ENCODE data around the gene HID1. TPM values are rescaled to one million over a fixed set of nuclear protein-coding genes. Genes with fewer than 3 reads are reported as not detected.

The HID1 gene
- polyA plus RNA-seq, 2 of the 4 experiments (the other 2 are of a cell fraction): 5.2 to 11.7 TPM

GRCh38 chr17:74956093-74956492 is 16.5 kb downstream of the HID1 start:
- H3K4me2 ChIP-seq: no peak overlapping the region
- POLR2A ChIA-PET: interaction anchor here (1.3 kb wide), 1 partner anchor 83 kb away, joined by 7 read pairs; the partner anchor contains the start of gene FDXR
- peaks cover 24% of the 10 kb centered on the region for H3K4me1 ChIP-seq
- no peak for ATAC-seq
- DNase-seq (ENCODE audit: low read depth in 1 of 2, low spot score in 1 of 2): no peak
- TF ChIP-seq CTCF (IDR thresholded peaks at IDR 0.05) (no peak), MYC (IDR thresholded peaks at IDR 0.05; ENCODE audit: borderline replicate concordance, low read length) (no peak), HEYL (CRISPR knock-in tag; IDR thresholded peaks at IDR 0.05) (no peak), HDAC2 (IDR thresholded peaks at IDR 0.05) (no peak), KDM5A (IDR thresholded peaks at IDR 0.05) (no peak), HOXB5 (CRISPR knock-in tag; IDR thresholded peaks at IDR 0.05) (no peak), KDM1A (IDR thresholded peaks at IDR 0.05; ENCODE audit: low read depth) (no peak), MAX (IDR thresholded peaks at IDR 0.05) (no peak), ZNF302 (CRISPR knock-in tag; IDR thresholded peaks at IDR 0.05) (no peak), JUNB (IDR thresholded peaks at IDR 0.05) (no peak), POLR2A (IDR thresholded peaks at IDR 0.05; ENCODE audit: low read length) (no peak), BHLHE40 (IDR thresholded peaks at IDR 0.05; ENCODE audit: low read depth, low read length) (no peak), RAD21 (conservative IDR thresholded peaks at IDR 0.05 in 1 of 2, IDR thresholded peaks at IDR 0.05 in 1 of 2) (no peak), MAFK (IDR thresholded peaks at IDR 0.05; ENCODE audit: partially characterized antibody) (no peak), PBX3 (IDR thresholded peaks at IDR 0.05) (no peak), HOXB13 (CRISPR knock-in tag; IDR thresholded peaks at IDR 0.05; ENCODE audit: low read depth) (no peak), NFE2L2 (conservative IDR thresholded peaks at IDR 0.05; ENCODE audit: low read length) (no peak), HMGXB4 (CRISPR knock-in tag; IDR thresholded peaks at IDR 0.05; ENCODE audit: borderline replicate concordance) (no peak), CEBPB (IDR thresholded peaks at IDR 0.05) (no peak)
- CTCF ChIA-PET: interaction anchor here (0.6 to 42.3 kb wide), 10 partner anchors 19 to 246 kb away, joined by 3 to 1448 read pairs (median 36); partner anchors contain the start of genes CDR2L, HID1, MRPL58 and OTOP2
- no peak for FAIRE-seq
- H3K9me3 ChIP-seq: no peaks in the 10 kb centered on the region
- H3K27ac ChIP-seq: no peak overlapping the region
- WGBS (ENCODE audit: missing lambda C conversion rate): 60% methylated on average over 4 of the region's 4 CpGs
- H3K4me3 ChIP-seq: no peak overlapping the region

- POLR2A ChIA-PET: interaction anchor here (0.6 kb wide), 1 partner anchor 253 kb away, joined by 3 read pairs; no protein-coding TSS in a partner anchor
- CTCF ChIA-PET: interaction anchor here (0.6 to 42.3 kb wide), 6 partner anchors 20 to 112 kb away, joined by 3 to 1448 read pairs (median 25); partner anchors contain the start of genes HID1, MRPL58, OTOP2 and OTOP3
- no peak for ATAC-seq
- TF ChIP-seq KDM5A (IDR thresholded peaks at IDR 0.05) (no peak), POLR2A (IDR thresholded peaks at IDR 0.05; ENCODE audit: low read length) (no peak), CTCF (IDR thresholded peaks at IDR 0.05) (no peak), SREBF2 (IDR thresholded peaks at IDR 0.05) (no peak), RCOR1 (IDR thresholded peaks at IDR 0.05; ENCODE audit: low read depth, low read length) (no peak), REST (IDR thresholded peaks at IDR 0.05) (no peak), NR3C1 (IDR thresholded peaks at IDR 0.05) (no peak), FOSB (CRISPR knock-in tag; IDR thresholded peaks at IDR 0.05) (no peak), RAD21 (conservative IDR thresholded peaks at IDR 0.05 in 1 of 2, IDR thresholded peaks at IDR 0.05 in 1 of 2) (no peak), HDAC2 (IDR thresholded peaks at IDR 0.05) (no peak), RARB (CRISPR knock-in tag; IDR thresholded peaks at IDR 0.05) (no peak), CBX2 (IDR thresholded peaks at IDR 0.05; ENCODE audit: borderline replicate concordance, low read depth) (no peak)
These were observed 17.7 kb downstream of the HID1 start for GRCh38 chr17:74954665-74955421.

More at GRCh38 chr17:74954665-74955421, 17.7 kb downstream of the HID1 start:
- Histone ChIP-seq H3K27ac (no peak overlapping the region), H3K4me2 (no peak overlapping the region), H3K9me3 (no peaks in the 10 kb centered on the region), H3K4me1 (peaks cover 26% of the 10 kb centered on the region), H3K4me3 (no peak overlapping the region)
- WGBS (ENCODE audit: missing lambda C conversion rate): 78% methylated on average over 13 of the region's 13 CpGs
- FAIRE-seq (no peak), DNase-seq (ENCODE audit: low read depth in 1 of 2, low spot score in 1 of 2) (no peak)

All from A549 (cell line).